ENCODE results near the gene NKTR.
A peak's percentile ranks its signal among the peaks of the same experiment; 100 is the strongest.
"Not testable (repeated sequence)": the region's sequence is repeated elsewhere in the genome, so short reads cannot be mapped to it uniquely, and the experiment has no call there.

NKTR gene

GRCh38 chr3:42600111-42600957, at the start of gene NKTR:
Gene NKTR (plus strand): TSS chr3:42600686. CDS start chr3:42601007, 321 bp downstream.
- TF ChIP-seq CTCF (IDR thresholded peaks at IDR 0.05; ENCODE audit: poor library complexity, severe bottlenecking), result no peak
- H3K4me1 ChIP-seq (ENCODE audit: insufficient read depth, poor library complexity, severe bottlenecking), result peaks cover 9% of the 10 kb centered on the region
- ATAC-seq (ENCODE audit: low read depth), result peak; percentile 85

GRCh38 chr3:42552830-42553229, 47.7 kb upstream of the NKTR start:
- no peak overlapping the region for H3K4me3 ChIP-seq (ENCODE audit: severe bottlenecking)
- no peak for TF ChIP-seq CTCF (IDR thresholded peaks at IDR 0.05; ENCODE audit: poor library complexity, severe bottlenecking)
- H3K4me1 ChIP-seq (ENCODE audit: insufficient read depth, poor library complexity, severe bottlenecking), result no peaks in the 10 kb centered on the region
- DNase-seq (ENCODE audit: low spot score), result no peak
- no peaks in the 10 kb centered on the region for H3K27me3 ChIP-seq (ENCODE audit: insufficient read depth, poor library complexity, severe bottlenecking)
- H3K27ac ChIP-seq (ENCODE audit: poor library complexity, severe bottlenecking), result no peak overlapping the region
- no peak for ATAC-seq (ENCODE audit: low read depth)
- peaks cover 65% of the 10 kb centered on the region for H3K36me3 ChIP-seq (ENCODE audit: low read depth)
- peaks cover 3% of the 10 kb centered on the region for H3K9me3 ChIP-seq (ENCODE audit: severe bottlenecking)

More at GRCh38 chr3:42600111-42600957, at the start of gene NKTR:
- Histone ChIP-seq H3K27me3 (ENCODE audit: insufficient read depth, poor library complexity, severe bottlenecking) (no peaks in the 10 kb centered on the region), H3K9me3 (ENCODE audit: severe bottlenecking) (no peaks in the 10 kb centered on the region), H3K27ac (ENCODE audit: poor library complexity, severe bottlenecking) (peak within 1 kb of the TSS; percentile 90), H3K36me3 (ENCODE audit: low read depth) (peaks cover 24% of the 10 kb centered on the region), H3K4me3 (ENCODE audit: severe bottlenecking) (peak within 1 kb of the TSS; percentile 75)
- peak; percentile 99 for DNase-seq (ENCODE audit: low spot score)

- Histone ChIP-seq H3K36me3 (ENCODE audit: low read depth) (peaks cover 83% of the 10 kb centered on the region), H3K4me3 (ENCODE audit: severe bottlenecking) (no peak overlapping the region), H3K27ac (ENCODE audit: poor library complexity, severe bottlenecking) (no peak overlapping the region), H3K9me3 (ENCODE audit: severe bottlenecking) (no peaks in the 10 kb centered on the region), H3K4me1 (ENCODE audit: insufficient read depth, poor library complexity, severe bottlenecking) (no peaks in the 10 kb centered on the region), H3K27me3 (ENCODE audit: insufficient read depth, poor library complexity, severe bottlenecking) (no peaks in the 10 kb centered on the region)
- DNase-seq (ENCODE audit: low spot score) (no peak), ATAC-seq (ENCODE audit: low read depth) (no peak)
- TF ChIP-seq CTCF (IDR thresholded peaks at IDR 0.05; ENCODE audit: poor library complexity, severe bottlenecking), result no peak
Measured at GRCh38 chr3:42556089-42556632, 44.3 kb upstream of the NKTR start.

- DNase-seq (ENCODE audit: low spot score); H3K4me1 ChIP-seq (ENCODE audit: insufficient read depth, poor library complexity, severe bottlenecking); H3K9me3 ChIP-seq (ENCODE audit: severe bottlenecking); H3K27me3 ChIP-seq (ENCODE audit: insufficient read depth, poor library complexity, severe bottlenecking); H3K4me3 ChIP-seq (ENCODE audit: severe bottlenecking); ATAC-seq (ENCODE audit: low read depth); H3K27ac ChIP-seq (ENCODE audit: poor library complexity, severe bottlenecking): not testable (repeated sequence)
- H3K36me3 ChIP-seq (ENCODE audit: low read depth), result peaks cover 83% of the 10 kb centered on the region
Measured at GRCh38 chr3:42556817-42557216, 43.7 kb upstream of the NKTR start.

GRCh38 chr3:42557854-42558253, 42.6 kb upstream of the NKTR start:
- Histone ChIP-seq H3K9me3 (ENCODE audit: severe bottlenecking) (no peaks in the 10 kb centered on the region), H3K4me3 (ENCODE audit: severe bottlenecking) (no peak overlapping the region), H3K36me3 (ENCODE audit: low read depth) (peaks cover 81% of the 10 kb centered on the region), H3K27ac (ENCODE audit: poor library complexity, severe bottlenecking) (no peak overlapping the region), H3K4me1 (ENCODE audit: insufficient read depth, poor library complexity, severe bottlenecking) (no peaks in the 10 kb centered on the region), H3K27me3 (ENCODE audit: insufficient read depth, poor library complexity, severe bottlenecking) (no peaks in the 10 kb centered on the region)
- ATAC-seq (ENCODE audit: low read depth) (no peak), DNase-seq (ENCODE audit: low spot score) (no peak)
- TF ChIP-seq CTCF (IDR thresholded peaks at IDR 0.05; ENCODE audit: poor library complexity, severe bottlenecking), result peak; percentile 38

Measured in RWPE2 (cell line).